ENCODE results near the gene ZNF416. TPM values are rescaled to one million over a fixed set of nuclear protein-coding genes. Genes with fewer than 3 reads are reported as not detected.
A peak's percentile ranks its signal among the peaks of the same experiment; 100 is the strongest.

Gene ZNF416
- total and polyA plus RNA-seq, 9 of the 15 experiments (the other 6 are each of a cell fraction or from before 2014, with no cell fraction given): 0.20 to 2.0 (median 1.1) TPM

DNA sequence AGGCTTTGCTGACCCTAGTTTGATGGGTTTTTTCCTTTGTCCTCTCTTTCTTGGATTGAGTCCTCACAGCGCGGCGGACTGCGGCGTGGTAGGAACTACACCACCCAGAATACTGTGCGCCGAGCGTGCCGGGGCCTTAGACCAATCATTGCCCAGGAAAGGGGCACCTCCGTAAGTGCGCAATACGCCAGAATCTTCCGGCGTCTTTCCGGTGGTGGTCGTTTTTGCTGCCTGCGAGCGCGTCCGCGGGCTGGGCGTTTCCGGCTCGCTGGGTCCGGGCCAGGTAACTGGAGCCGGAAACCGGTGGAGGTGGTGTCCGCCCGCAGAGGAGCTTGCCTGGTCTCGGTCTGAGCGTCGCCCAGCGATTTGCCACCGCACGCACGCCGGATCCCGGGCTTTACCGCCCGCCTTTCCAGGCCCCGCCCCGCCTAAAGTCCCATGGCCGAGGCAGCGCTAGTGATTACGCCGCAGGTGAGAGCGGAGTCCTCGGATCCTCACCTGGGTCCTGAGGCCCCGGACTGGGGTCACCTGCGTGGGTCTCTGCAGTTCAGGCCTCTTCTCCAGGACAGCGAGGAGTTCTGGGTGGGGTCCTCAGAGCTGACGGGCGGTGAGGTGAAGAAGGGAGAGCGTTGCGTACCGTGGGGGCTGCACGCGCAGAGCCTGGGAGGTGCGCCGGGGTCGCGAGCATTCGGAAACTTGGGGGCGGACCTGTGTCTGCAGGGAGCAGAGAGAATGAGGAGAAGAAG is 51.4 kb downstream of the ZNF416 start, which contains the start of gene ZNF549 (continued):
- TF ChIP-seq, protein P1, sequence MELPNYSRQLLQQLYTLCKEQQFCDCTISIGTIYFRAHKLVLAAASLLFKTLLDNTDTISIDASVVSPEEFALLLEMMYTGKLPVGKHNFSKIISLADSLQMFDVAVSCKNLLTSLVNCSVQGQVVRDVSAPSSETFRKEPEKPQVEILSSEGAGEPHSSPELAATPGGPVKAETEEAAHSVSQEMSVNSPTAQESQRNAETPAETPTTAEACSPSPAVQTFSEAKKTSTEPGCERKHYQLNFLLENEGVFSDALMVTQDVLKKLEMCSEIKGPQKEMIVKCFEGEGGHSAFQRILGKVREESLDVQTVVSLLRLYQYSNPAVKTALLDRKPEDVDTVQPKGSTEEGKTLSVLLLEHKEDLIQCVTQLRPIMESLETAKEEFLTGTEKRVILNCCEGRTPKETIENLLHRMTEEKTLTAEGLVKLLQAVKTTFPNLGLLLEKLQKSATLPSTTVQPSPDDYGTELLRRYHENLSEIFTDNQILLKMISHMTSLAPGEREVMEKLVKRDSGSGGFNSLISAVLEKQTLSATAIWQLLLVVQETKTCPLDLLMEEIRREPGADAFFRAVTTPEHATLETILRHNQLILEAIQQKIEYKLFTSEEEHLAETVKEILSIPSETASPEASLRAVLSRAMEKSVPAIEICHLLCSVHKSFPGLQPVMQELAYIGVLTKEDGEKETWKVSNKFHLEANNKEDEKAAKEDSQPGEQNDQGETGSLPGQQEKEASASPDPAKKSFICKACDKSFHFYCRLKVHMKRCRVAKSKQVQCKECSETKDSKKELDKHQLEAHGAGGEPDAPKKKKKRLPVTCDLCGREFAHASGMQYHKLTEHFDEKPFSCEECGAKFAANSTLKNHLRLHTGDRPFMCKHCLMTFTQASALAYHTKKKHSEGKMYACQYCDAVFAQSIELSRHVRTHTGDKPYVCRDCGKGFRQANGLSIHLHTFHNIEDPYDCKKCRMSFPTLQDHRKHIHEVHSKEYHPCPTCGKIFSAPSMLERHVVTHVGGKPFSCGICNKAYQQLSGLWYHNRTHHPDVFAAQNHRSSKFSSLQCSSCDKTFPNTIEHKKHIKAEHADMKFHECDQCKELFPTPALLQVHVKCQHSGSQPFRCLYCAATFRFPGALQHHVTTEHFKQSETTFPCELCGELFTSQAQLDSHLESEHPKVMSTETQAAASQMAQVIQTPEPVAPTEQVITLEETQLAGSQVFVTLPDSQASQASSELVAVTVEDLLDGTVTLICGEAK (IDR thresholded peaks at IDR 0.05): peak; percentile 85
- TF ChIP-seq, protein P1 (CRISPR knock-in tag; IDR thresholded peaks at IDR 0.05): no peak
- TF ChIP-seq FOXK2 (conservative IDR thresholded peaks at IDR 0.05 in 1 of 2, IDR thresholded peaks at IDR 0.05 in 1 of 2; ENCODE audit: low read depth in 2 of 2): no peak
- TF ChIP-seq ZNF253 (CRISPR knock-in tag; conservative IDR thresholded peaks at IDR 0.05): no peak
- TF ChIP-seq, protein P2, sequence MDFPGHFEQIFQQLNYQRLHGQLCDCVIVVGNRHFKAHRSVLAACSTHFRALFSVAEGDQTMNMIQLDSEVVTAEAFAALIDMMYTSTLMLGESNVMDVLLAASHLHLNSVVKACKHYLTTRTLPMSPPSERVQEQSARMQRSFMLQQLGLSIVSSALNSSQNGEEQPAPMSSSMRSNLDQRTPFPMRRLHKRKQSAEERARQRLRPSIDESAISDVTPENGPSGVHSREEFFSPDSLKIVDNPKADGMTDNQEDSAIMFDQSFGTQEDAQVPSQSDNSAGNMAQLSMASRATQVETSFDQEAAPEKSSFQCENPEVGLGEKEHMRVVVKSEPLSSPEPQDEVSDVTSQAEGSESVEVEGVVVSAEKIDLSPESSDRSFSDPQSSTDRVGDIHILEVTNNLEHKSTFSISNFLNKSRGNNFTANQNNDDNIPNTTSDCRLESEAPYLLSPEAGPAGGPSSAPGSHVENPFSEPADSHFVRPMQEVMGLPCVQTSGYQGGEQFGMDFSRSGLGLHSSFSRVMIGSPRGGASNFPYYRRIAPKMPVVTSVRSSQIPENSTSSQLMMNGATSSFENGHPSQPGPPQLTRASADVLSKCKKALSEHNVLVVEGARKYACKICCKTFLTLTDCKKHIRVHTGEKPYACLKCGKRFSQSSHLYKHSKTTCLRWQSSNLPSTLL (IDR thresholded peaks at IDR 0.05): no peak
- TF ChIP-seq CXXC5 (CRISPR knock-in tag; IDR thresholded peaks at IDR 0.05): peak; percentile 64
- TF ChIP-seq, protein P3, sequence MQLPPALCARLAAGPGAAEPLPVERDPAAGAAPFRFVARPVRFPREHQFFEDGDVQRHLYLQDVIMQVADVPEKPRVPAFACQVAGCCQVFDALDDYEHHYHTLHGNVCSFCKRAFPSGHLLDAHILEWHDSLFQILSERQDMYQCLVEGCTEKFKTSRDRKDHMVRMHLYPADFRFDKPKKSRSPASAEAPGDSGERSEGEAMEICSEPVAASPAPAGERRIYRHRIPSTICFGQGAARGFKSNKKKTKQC (CRISPR knock-in tag; IDR thresholded peaks at IDR 0.05): no peak
